Upper lobe of right lung (tissue), 1 donor: ENCODE data around the gene HNRNPA3. TPM values are rescaled to one million over a fixed set of nuclear protein-coding genes. Genes with fewer than 3 reads are reported as not detected.
"Not testable (repeated sequence)": the region's sequence is repeated elsewhere in the genome, so short reads cannot be mapped to it uniquely, and the experiment has no call there.

Experiments used
- ATAC-seq: fragments of 200-7000 bp; cut with Tn5 transposase; one replicate; pipeline ENCODE4 v1.9.1; 2020; ENCODE audit warnings: mild to moderate bottlenecking, moderate library complexity
- DNase-seq: peaks from one replicate; pipeline ENCODE4 v3.0.0-alpha.2; 2020
- H3K27ac ChIP-seq: fragments of 200-600 bp; one replicate; pipeline ENCODE4 v1.8.0; 2022
- H3K27me3 ChIP-seq: fragments of 200-600 bp; one replicate; pipeline ENCODE4 v1.8.0; 2022; ENCODE audit warnings: mild to moderate bottlenecking
- H3K36me3 ChIP-seq: fragments of 200-600 bp; one replicate; pipeline ENCODE4 v1.8.0; 2022
- H3K4me1 ChIP-seq: fragments of 200-600 bp; one replicate; pipeline ENCODE4 v1.8.0; 2022
- H3K4me3 ChIP-seq: fragments of 200-600 bp; one replicate; pipeline ENCODE4 v1.8.0; 2022; ENCODE audit warnings: mild to moderate bottlenecking
- H3K9me3 ChIP-seq: fragments of 200-600 bp; one replicate; pipeline ENCODE4 v1.8.0; 2022
- intact Hi-C: fragments of 100-400 bp; cut with DNase I; formaldehyde crosslinking; loops from one replicate; pipeline ENCODE4 v1.11.0; 2022
- total RNA-seq: library from RNA; stranded (reverse); fragmentation: NEBNext Ultra II Directional; extraction: Animal tissue kit (Norgen Biotek cat#: 25700); gene quantifications from one replicate; pipeline ENCODE4 v1.2.1, GENCODE V29; 2021
- TF ChIP-seq, protein P1 (sequence below): fragments of 200-600 bp; IDR thresholded peaks from one replicate; pipeline ENCODE4 v1.8.0; 2022; ENCODE audit warnings: antibody characterized with exemption
- donor health status: DM: no; HTN: yes; CAD: no; lungs with severe emphysema.

The HNRNPA3 gene
- total RNA-seq, 1 donor from 2014 or later: 139 TPM

DNA sequence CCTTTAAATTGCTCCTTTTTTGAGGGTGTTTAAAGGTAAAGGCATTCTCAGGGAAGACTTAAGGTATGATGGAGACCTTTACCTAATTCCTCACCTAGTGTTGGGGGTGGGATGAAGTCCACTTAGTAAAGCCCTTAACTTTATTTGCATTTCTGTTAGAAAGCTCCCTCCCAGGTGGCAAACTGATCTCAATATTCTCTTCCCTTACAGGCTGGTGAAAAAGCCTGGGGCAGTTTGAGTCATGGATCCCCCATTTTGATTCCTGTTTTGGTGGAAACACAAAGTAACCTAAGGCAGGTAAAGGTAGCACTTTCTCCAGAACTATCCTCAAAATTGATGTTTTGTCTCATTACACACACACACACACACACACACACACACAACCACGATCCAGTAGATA, 33.8 kb upstream of the HNRNPA3 start:
- H3K4me3 ChIP-seq: no peak overlapping the region
- DNase-seq: no peak
- no peaks in the 10 kb centered on the region for H3K27me3 ChIP-seq
- H3K4me1 ChIP-seq: no peaks in the 10 kb centered on the region
- H3K9me3 ChIP-seq: no peaks in the 10 kb centered on the region
- intact Hi-C loops: no loop called here
- TF ChIP-seq, protein P1, sequence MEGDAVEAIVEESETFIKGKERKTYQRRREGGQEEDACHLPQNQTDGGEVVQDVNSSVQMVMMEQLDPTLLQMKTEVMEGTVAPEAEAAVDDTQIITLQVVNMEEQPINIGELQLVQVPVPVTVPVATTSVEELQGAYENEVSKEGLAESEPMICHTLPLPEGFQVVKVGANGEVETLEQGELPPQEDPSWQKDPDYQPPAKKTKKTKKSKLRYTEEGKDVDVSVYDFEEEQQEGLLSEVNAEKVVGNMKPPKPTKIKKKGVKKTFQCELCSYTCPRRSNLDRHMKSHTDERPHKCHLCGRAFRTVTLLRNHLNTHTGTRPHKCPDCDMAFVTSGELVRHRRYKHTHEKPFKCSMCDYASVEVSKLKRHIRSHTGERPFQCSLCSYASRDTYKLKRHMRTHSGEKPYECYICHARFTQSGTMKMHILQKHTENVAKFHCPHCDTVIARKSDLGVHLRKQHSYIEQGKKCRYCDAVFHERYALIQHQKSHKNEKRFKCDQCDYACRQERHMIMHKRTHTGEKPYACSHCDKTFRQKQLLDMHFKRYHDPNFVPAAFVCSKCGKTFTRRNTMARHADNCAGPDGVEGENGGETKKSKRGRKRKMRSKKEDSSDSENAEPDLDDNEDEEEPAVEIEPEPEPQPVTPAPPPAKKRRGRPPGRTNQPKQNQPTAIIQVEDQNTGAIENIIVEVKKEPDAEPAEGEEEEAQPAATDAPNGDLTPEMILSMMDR: no peak
- no peak overlapping the region for H3K27ac ChIP-seq
- H3K36me3 ChIP-seq: no peaks in the 10 kb centered on the region
- ATAC-seq: no peak

DNA sequence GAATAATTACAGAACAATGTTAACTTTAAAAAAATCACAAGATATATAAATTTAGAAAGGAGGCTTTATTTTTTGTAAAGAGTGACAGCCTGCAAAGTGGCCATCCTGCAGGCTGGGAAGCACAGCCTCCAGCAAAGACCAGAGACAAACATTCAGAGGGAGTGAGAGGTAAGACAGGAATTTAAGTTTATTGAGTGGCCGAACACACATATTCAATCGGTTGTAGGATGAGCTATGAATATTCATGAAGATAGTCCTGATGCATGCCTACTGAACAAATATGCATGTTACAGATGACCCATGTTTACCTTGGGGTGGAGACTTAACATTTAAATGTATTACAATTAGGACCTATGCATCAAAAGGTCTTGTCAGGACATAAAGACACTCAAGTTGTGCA, 33.4 kb upstream of the HNRNPA3 start:
- H3K4me3 ChIP-seq: no peak overlapping the region
- DNase-seq: no peak
- H3K36me3 ChIP-seq: no peaks in the 10 kb centered on the region
- no peaks in the 10 kb centered on the region for H3K9me3 ChIP-seq
- H3K27me3 ChIP-seq: no peaks in the 10 kb centered on the region
- intact Hi-C loops: no loop called here
- no peak for ATAC-seq
- H3K4me1 ChIP-seq: no peaks in the 10 kb centered on the region
- no peak overlapping the region for H3K27ac ChIP-seq
- TF ChIP-seq, protein P1: no peak

GRCh38 chr2:177179671-177180070, 32.9 kb upstream of the HNRNPA3 start:
- ATAC-seq, intact Hi-C loops: not testable (repeated sequence)

GRCh38 chr2:177180269-177181000, 32.2 kb upstream of the HNRNPA3 start:
- DNase-seq (no peak), ATAC-seq (no peak)
- no peak overlapping the region for H3K27ac ChIP-seq
- no peaks in the 10 kb centered on the region for H3K9me3 ChIP-seq
- H3K4me1 ChIP-seq: no peaks in the 10 kb centered on the region
- intact Hi-C loops: no loop called here
- H3K36me3 ChIP-seq: no peaks in the 10 kb centered on the region
- no peaks in the 10 kb centered on the region for H3K27me3 ChIP-seq
- no peak overlapping the region for H3K4me3 ChIP-seq
- TF ChIP-seq, protein P1: no peak

More at GRCh38 chr2:177179671-177180070, 32.9 kb upstream of the HNRNPA3 start:
- not testable (repeated sequence) for H3K9me3 ChIP-seq, DNase-seq, H3K36me3 ChIP-seq, H3K27ac ChIP-seq, H3K27me3 ChIP-seq, H3K4me1 ChIP-seq, H3K4me3 ChIP-seq

GRCh38 chr2:177183860-177184259, 28.7 kb upstream of the HNRNPA3 start:
- no peak for ATAC-seq
- Histone ChIP-seq H3K36me3 (no peaks in the 10 kb centered on the region), H3K27ac (no peak overlapping the region), H3K4me1 (no peaks in the 10 kb centered on the region), H3K4me3 (no peak overlapping the region), H3K9me3 (no peaks in the 10 kb centered on the region), H3K27me3 (no peaks in the 10 kb centered on the region)
- DNase-seq: no peak
- TF ChIP-seq, protein P1: no peak
- intact Hi-C loops: no loop called here

DNA sequence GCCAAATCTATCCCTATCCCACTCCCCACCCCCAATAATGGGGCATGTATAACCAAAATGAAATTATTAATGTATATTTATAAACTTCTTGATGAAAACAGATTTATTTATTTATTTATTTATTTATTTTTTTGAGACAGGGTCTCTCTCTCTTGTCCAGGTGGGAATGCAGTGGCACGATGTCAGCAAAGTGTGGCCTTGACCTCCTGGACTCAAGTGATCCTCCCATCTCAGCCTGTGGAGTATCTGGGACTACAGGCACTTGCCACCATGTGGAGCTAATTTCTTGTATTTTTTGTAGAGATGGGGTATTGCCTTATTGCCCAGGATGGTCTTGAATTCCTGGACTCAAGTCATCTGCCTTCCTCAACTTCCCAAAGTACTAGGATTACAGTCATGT, 28.0 kb upstream of the HNRNPA3 start:
- TF ChIP-seq, protein P1: no peak
- Histone ChIP-seq H3K36me3 (no peaks in the 10 kb centered on the region), H3K27me3 (no peaks in the 10 kb centered on the region), H3K9me3 (no peaks in the 10 kb centered on the region), H3K4me3 (no peak overlapping the region), H3K4me1 (no peaks in the 10 kb centered on the region), H3K27ac (no peak overlapping the region)
- intact Hi-C loops: no loop called here
- ATAC-seq: no peak
- DNase-seq: no peak

DNA sequence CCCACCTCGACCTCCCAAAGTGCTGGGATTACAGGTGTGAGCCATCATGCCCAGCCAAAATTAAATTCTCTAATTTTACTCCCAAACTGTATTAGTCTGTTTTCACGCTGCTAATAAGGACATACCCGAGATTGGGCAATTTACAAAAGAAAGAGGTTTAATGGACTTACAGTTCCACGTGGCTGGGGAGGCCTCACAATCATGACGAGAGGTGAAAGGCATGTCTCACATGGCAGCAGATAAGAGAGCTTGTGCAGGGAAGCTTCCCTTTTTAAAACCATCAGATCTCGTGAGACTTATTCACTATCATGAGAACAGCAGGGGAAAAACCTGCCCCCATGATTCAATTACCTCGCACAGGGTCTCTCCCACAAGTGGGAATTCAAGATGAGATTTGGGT, 26.6 kb upstream of the HNRNPA3 start:
- DNase-seq, H3K4me3 ChIP-seq, H3K4me1 ChIP-seq, H3K27me3 ChIP-seq, H3K9me3 ChIP-seq, intact Hi-C loops, H3K36me3 ChIP-seq, ATAC-seq, H3K27ac ChIP-seq: not testable (repeated sequence)
